NCI-H446 (cell line): Measurements from ENCODE around the gene PTTG1IP2.
"Not testable (repeated sequence)": the region's sequence is repeated elsewhere in the genome, so short reads cannot be mapped to it uniquely, and the experiment has no call there.

Experiments
- DNase-seq, 2 experiments: peaks; one replicate each; lab custom pipeline; 2025; lab: John Stamatoyannopoulos, UW

The PTTG1IP2 gene

GRCh38 chr7:90469554-90469953 is at the start of gene PTTG1IP2:
Gene PTTG1IP2, plus strand, starts transcription at chr7:90469639. Its CDS starts 148 bp downstream, at chr7:90469787.
- no peak for DNase-seq

- no peak for DNase-seq
Observed at GRCh38 chr7:90421651-90422050, 47.8 kb upstream of the PTTG1IP2 start.

DNA sequence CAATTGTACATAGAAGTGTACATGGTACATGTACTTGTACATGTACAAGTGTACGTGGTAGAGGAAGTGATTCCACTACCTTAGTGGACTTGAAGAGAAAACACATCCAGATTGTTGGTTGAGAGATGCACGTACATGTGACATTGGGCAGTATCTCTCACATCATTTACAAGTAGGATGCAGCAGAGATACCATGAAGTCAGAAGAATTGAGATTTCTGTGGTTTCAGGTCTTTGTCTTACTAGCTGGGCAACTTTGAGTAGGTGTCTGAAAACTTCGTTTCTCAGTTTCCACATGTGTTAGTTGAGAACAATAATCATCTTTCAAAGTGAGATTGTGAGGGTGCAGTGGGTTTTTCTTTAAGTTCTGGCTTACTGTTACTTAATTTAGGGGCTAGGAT is 44.7 kb upstream of the PTTG1IP2 start:
- no peak for DNase-seq

- no peak for DNase-seq
Observed at GRCh38 chr7:90425376-90425775, 44.1 kb upstream of the PTTG1IP2 start.

GRCh38 chr7:90430614-90431460 is 38.6 kb upstream of the PTTG1IP2 start:
- DNase-seq, result peak in 1 of 2 experiments; percentile 17

DNA sequence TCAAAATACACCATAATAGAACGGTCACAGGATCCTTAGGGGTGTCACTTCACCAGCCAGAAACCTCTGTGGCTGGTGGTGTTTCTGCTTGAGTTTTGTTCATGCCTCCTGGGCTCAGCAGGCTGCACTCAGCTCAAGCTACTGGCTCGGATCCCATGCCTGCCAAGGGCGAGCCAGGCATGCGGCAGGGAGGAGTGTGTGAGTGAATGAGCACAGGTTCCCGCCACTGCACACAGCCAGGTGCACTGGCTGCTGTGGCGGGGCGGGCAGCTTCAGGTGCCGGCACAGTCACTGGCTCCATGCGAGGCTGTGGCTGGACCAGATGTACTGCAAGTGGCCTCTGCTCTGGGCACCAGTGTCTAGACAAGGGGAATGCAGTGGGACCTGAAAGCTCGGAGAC is 36.7 kb upstream of the PTTG1IP2 start:
- no peak for DNase-seq

GRCh38 chr7:90433221-90433620 is 36.2 kb upstream of the PTTG1IP2 start:
- DNase-seq, result no peak

DNA sequence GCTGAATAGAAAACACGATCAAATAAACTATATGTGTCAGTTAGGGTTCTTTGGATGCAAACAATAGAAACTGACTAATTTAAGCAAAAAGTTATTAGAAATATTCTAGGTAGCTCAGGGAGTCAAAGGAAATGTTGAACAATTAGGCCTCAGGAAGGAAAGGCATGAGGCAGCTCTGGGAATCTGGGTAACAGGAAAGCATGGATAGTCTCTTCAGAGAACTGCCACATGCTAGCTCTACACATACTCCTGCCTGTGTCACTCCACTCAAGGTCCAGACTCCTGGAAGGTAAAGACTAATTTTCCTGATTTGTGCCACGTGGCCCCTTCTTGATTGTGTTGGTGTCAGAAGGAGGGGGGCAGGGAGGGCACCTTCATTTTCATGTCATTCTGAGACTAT is 23.8 kb upstream of the PTTG1IP2 start:
- DNase-seq, result no peak

GRCh38 chr7:90446137-90446899 is 23.1 kb upstream of the PTTG1IP2 start:
- DNase-seq, result no peak

GRCh38 chr7:90453259-90453891 is 16.1 kb upstream of the PTTG1IP2 start:
- DNase-seq, result no peak

DNA sequence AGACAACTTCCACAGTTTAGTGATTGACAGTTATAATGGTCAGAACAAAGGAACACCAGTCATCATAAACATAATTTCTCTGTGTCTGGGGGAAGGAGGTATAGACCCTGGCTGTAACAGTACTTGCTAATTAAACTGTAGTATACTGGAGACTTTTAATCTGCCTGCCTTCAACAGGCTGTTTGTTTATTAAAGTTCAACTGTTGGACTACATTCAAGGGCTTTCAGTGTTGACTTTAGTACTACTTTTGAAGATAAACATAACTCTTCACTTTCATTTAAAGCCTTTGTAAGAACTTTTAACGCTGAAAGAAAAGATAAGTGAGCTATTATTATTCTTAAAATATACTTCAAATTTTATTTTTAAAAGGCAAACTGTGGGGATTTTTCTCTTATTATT is 15.5 kb upstream of the PTTG1IP2 start:
- DNase-seq, result no peak

DNA sequence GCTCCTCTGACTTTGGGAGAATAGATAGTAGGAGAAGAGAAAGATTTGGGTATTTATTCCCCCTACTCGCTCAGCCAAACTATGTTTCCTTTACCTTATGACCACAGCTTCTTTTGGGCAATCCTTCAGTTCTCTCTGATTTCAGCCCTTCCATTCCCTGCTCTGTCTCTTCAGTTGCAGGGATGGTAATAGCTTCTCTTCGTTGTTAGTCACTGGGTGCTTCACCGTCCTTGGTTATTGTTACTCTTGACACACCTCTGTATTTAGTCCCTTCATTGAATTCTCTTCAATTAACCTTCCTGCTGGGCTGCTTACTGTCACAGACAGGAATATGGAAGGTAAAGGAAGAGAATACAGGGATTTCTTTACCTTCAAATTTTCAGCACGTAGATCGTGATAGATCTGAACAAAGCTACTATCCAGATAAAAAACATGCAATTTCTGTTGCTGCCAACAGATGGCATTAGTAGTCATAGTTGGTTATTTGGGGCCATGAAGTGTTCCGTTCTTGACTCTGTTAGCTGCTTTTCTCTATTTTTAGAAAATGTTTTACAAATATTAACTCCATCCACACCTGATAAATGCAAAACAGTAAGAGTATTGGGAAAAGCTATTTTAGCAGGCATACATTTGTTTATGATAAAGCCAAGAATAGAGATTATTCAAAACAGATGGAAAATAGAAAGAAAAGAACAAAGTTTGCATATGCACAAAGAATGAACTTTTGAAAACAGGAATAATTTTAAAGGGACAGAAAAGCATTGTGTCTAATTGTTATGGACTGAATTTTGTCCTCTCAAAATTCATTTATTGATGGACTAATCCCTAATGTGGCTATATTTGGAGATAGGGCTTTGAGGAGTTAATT is 14.0 kb upstream of the PTTG1IP2 start:
- DNase-seq, result peak; percentile 22 to 56

DNA sequence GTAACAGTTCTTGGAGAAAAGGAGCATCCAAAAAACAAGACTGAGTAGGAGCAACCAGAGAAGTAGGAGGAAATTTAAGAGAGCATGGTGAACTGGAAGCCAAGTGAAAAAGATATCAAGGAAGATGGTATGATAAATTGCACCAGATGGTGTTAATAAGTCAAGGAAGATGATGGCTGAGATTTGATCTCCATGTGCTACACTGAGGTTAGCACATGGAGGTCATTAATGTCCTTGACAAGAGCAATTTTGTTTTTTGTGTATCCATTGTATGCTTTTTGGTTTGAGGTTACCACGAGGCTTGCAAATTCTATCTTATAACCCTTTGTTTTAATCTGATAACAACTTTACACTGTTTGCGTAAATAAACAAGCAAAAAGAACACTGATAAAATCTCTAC is 11.3 kb upstream of the PTTG1IP2 start:
- no peak for DNase-seq

- no peak for DNase-seq
Observed at GRCh38 chr7:90459888-90460287, 9.6 kb upstream of the PTTG1IP2 start.

GRCh38 chr7:90461219-90461618 is 8.2 kb upstream of the PTTG1IP2 start:
- no peak for DNase-seq

DNA sequence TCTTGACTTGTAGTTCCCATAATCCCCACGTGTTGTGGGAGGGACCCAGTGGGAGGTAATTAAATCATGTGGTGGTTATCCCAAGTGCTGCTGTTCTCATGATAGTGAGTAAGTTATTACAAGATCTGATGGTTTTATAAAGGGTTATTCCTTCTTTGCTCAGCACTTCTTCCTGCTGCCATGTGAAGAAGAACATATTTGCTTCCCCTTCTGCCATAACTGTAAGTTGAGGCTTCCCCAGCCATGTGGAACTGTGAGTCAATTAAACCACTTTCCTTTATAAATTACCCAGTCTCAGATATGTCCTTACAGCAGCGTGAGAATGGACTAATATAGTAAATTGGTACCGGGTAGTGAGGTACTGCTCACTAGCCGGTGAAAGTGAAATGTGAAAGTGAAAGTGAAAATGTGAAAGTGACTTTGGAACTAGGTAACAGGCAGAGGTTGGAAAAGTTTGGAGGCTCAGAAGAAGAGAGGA is 6.2 kb upstream of the PTTG1IP2 start:
- not testable (repeated sequence) for DNase-seq

DNA sequence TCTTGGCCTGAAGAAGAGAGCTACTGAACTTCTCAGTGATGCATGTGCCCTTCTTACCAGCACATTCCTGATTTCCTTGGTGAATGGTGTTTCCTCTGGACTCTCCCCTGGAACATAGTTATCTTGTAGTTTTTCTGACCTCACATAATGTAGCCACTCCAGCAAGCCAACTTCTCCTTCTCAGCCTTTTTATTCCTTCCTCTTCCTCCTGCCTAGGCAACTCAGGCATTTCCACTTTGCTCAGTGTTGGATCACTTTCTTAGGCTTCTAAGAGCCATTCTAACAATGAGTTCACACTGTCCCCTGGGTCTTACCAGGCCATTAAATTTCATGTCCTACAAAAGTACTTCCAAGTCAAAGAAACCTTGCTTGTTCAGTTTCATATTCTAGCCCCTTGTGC is 3.6 kb upstream of the PTTG1IP2 start:
- no peak for DNase-seq

DNA sequence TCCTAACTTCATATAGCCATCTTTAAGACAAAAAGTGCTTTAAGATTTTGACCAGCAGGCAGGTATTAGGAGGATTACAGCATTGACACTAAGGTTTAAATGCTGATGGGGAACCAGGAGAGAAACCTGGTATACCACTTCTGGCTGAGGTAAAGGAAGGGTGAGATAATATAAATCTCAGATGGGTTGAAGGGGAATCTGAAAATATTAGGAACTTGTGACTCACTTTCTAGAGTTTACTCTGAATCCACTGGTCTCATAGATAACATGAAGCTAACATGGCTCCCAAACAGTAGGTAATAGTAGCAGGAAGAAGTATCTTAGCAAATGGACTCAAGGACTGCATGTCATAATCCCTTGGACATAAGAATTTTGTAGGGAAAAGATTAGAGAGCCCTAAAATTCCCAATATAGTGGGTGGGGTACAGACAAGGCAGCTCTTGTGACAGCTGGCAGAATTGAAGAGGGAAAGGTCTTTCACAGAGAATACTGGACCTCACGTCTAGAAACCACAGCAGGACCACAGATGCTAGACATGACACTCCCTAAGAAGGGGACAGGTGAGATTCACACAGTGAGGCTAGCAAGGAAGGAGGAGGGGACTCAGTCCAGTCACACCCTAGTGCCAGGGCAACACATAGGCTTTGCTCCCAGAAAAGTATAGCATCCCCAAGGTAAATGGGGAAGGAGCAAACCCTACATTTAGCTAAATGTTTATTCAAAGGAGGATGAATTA is 3.5 kb downstream of the PTTG1IP2 start:
- no peak for DNase-seq

- DNase-seq, result no peak
Observed at GRCh38 chr7:90473814-90474213, 4.4 kb downstream of the PTTG1IP2 start.

DNA sequence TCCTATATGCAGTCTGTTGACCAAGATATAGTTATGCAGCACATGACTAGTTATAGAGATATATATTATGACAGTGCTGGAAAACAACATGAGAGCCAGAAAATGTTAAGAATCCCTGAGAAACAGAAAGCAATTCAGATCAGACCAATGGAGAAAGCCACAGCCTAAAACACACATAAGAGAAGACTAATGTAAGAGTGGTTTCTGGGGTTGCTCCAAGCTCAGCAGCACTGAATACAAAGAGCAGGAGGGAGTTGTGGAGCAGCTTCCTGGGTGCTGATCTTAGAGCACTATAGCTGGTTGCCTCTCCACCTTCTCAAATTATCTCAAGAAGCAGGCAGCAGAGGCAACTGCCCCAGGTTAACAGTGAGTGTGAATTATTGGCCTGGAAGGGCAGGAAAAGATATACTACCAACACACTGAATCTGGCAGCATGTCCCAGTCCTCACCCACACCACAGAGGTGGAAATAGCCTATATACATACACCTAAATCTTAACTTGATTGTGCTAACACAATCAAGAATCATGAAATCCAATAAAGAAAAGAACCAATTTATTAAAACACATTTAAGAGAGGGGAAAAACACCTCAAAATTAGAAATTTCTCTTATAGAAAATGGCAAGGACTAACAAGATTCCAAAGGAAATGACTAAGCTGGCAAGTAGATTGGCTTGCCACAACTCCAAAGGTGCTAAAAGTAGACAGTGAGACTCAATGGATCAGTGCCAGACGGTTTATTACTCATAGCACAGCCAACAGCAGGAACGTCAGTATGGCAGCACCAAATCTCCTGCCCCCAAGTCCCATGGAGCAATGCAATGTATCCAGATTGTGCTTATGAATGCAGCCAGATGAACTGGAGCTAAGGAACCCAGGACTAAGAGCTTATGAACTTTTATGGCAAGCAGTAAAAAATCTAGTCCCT is 5.1 kb downstream of the PTTG1IP2 start:
- DNase-seq, result peak in 1 of 2 experiments; percentile 68
